ENCODE results near the gene UQCC2.

Gene UQCC2

DNA sequence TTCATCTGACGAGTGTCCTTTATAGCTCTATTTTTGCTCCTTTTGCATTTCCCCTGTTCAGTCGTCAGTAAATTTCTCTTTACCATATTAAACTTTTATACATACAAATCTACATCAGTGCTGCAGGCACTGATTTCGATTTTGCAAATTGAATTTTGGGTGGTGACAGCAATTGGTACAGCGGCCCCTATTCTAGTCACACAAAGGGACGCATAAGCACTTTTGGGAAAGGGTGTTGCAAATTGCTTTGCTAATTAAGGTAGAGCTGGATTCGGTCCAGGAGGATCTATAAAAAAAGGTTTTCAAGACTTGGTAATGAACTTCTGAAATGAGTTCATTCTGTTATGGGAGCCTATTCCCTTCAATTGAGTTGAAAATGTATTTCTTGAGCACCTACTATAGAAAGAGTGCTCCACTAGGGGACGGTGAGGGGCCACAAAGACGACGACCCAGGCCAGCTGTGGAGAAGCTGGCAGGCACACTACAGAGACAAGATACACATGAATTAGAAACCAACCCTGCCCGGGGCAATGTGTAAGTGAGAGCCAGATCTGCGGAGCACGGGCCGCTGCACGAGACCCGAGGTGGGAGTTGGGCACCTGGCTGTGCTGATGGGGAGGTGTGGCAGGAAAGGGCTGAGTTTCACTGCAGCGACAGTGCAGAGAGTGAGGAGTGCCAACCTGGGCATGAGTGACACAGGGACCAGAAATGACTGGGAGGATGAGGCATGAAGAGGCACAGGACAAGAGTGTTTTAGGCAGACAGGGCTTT, 5.4 kb downstream of the UQCC2 start:
- Histone ChIP-seq H3K23ac (ENCODE audit: low read length in 2 of 2) (no peak overlapping the region), H3K9me3 (ENCODE audit: control insufficient read depth, low read length) (no peaks in the 10 kb centered on the region), H3K27me3 (ENCODE audit: control insufficient read depth in 1 of 2, insufficient read depth in 1 of 2, low read length in 2 of 2) (no peaks in the 10 kb centered on the region), H2BK12ac (ENCODE audit: low read length in 2 of 2) (no peak overlapping the region), H3K14ac (ENCODE audit: low read length in 2 of 2) (no peak overlapping the region), H4K91ac (ENCODE audit: low read length) (no peak overlapping the region), H3K79me1 (replicated peaks; ENCODE audit: low read length, poor library complexity, severe bottlenecking) (peaks cover 50% of the 10 kb centered on the region), H3K18ac (ENCODE audit: low read depth in 1 of 2, low read length in 2 of 2) (no peak overlapping the region), H3K9ac (ENCODE audit: low read length) (no peak overlapping the region), H2BK15ac (ENCODE audit: low read depth, poor library complexity, severe bottlenecking) (no peak overlapping the region), H2BK120ac (ENCODE audit: low read depth, low read length) (no peak overlapping the region), H3K4me1 (ENCODE audit: control insufficient read depth, insufficient read depth, low read depth, low read length) (peaks cover 14% of the 10 kb centered on the region), H4K8ac (ENCODE audit: low read length) (no peak overlapping the region), H3K4me3 (ENCODE audit: insufficient read depth in 1 of 2, low read depth in 1 of 2, low read length in 2 of 2) (no peak overlapping the region), H3K4me2 (ENCODE audit: low read length, poor library complexity, severe bottlenecking) (no peak overlapping the region), H3K4ac (ENCODE audit: low read depth in 1 of 2, low read length in 2 of 2) (no peak overlapping the region), H3K27ac (ENCODE audit: low read length, poor library complexity, severe bottlenecking) (no peak overlapping the region), H2AFZ (ENCODE audit: low read depth, low read length) (no peak overlapping the region), H2AK5ac (ENCODE audit: low read length, severe bottlenecking) (no peak overlapping the region), H3K36me3 (ENCODE audit: control insufficient read depth in 1 of 2, insufficient read depth in 2 of 2, low read depth in 1 of 2, low read length in 2 of 2) (peaks cover 31 to 66% of the 10 kb centered on the region in 2 experiments), H2BK5ac (ENCODE audit: low read depth, low read length, poor library complexity, severe bottlenecking) (no peak overlapping the region)
- DNase-seq: no peak
- 87% methylated on average over 16 of the region's 16 CpGs for WGBS

DNA sequence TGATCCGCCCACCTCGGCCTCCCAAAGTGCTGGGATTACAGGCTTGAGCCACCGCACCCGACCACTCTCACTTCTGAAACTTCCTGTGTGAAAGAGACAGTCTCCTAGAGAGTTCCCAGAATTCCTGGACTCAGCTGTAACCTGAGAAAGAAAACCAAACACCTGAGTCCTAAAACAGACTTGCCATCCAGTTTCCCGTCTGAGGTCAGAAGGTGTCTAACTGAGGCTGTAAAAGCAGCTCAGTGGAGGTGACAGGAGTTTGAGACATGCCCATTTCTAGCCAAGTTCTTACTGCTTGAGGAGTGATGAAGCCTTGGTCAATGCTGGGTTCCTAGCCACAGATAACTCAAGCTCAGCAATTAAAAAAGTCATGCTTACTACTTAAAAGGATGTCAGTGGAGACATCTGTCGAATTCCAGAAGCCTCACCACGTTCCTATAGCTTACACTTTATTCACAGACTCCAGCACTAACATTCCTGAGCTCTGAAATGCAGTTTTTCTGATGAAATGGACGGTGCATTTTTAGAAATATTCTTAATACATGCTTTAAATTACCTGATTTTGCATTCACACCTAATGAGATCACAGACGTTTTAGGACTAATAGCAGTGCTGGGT, 6.1 kb downstream of the UQCC2 start:
- Histone ChIP-seq H3K27me3 (ENCODE audit: control insufficient read depth in 1 of 2, insufficient read depth in 1 of 2, low read length in 2 of 2) (no peaks in the 10 kb centered on the region), H3K14ac (ENCODE audit: low read length in 2 of 2) (no peak overlapping the region), H3K9me3 (ENCODE audit: control insufficient read depth, low read length) (no peaks in the 10 kb centered on the region), H3K4me3 (ENCODE audit: insufficient read depth in 1 of 2, low read depth in 1 of 2, low read length in 2 of 2) (no peak overlapping the region), H3K4me1 (ENCODE audit: control insufficient read depth, insufficient read depth, low read depth, low read length) (peaks cover 10% of the 10 kb centered on the region), H2AK5ac (ENCODE audit: low read length, severe bottlenecking) (no peak overlapping the region), H2BK15ac (ENCODE audit: low read depth, poor library complexity, severe bottlenecking) (no peak overlapping the region), H3K18ac (ENCODE audit: low read depth in 1 of 2, low read length in 2 of 2) (no peak overlapping the region), H3K4me2 (ENCODE audit: low read length, poor library complexity, severe bottlenecking) (no peak overlapping the region), H2BK12ac (ENCODE audit: low read length in 2 of 2) (no peak overlapping the region), H4K91ac (ENCODE audit: low read length) (no peak overlapping the region), H3K4ac (ENCODE audit: low read depth in 1 of 2, low read length in 2 of 2) (no peak overlapping the region), H2AFZ (ENCODE audit: low read depth, low read length) (no peak overlapping the region), H4K8ac (ENCODE audit: low read length) (peak overlapping the region; percentile 29), H3K79me1 (replicated peaks; ENCODE audit: low read length, poor library complexity, severe bottlenecking) (peaks cover 43% of the 10 kb centered on the region), H2BK5ac (ENCODE audit: low read depth, low read length, poor library complexity, severe bottlenecking) (no peak overlapping the region), H3K27ac (ENCODE audit: low read length, poor library complexity, severe bottlenecking) (no peak overlapping the region), H3K9ac (ENCODE audit: low read length) (no peak overlapping the region), H3K23ac (ENCODE audit: low read length in 2 of 2) (no peak overlapping the region), H3K36me3 (ENCODE audit: control insufficient read depth in 1 of 2, insufficient read depth in 2 of 2, low read depth in 1 of 2, low read length in 2 of 2) (peaks cover 31 to 71% of the 10 kb centered on the region in 2 experiments), H2BK120ac (ENCODE audit: low read depth, low read length) (no peak overlapping the region)
- WGBS: 75% methylated on average over 8 of the region's 9 CpGs
- peak; percentile 9 for DNase-seq

DNA sequence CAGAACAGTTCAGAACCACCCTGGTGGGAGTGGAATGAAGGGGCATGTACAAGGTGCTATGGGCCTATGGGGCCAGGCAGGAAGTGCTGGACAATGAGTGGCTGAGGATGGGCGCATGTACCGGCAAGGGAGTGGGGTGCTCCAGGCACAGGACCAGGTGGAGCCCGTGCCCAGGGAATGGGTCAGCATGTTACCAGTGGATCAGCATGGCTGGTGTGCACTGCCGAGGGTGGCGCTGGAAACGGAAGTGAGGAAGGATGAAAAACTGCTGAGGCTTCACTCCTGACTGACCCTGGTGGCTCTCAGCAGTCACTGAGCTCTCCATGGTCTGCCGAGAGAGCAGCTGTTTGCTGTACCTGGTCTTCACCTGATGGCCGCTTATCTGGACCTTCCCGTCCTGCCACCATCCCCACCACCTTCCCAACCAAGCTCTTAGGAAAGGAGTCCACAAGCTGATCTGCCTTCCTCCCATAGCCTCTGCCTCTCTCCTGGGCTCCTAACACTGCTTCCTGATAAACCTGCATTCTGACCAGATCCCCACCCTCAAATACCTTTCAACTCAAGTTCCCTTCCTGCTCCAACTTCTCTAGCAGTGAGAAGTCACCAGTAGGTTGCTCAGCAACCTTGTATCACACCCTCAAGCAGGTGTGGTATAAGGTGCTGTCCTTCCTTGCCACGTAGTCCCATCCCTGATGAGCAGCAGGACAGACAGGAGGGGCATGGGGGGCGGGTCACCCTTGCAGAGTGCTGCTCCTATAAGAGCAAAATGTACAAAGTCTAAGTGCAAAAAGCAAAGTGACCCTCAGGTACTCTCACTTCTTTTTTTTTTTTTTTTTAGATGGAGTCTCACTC, 7.1 kb downstream of the UQCC2 start:
- Histone ChIP-seq H4K91ac (ENCODE audit: low read length) (no peak overlapping the region), H4K8ac (ENCODE audit: low read length) (no peak overlapping the region), H2BK12ac (ENCODE audit: low read length in 2 of 2) (peak overlapping the region in 1 of 2 experiments; percentile 15), H2AK5ac (ENCODE audit: low read length, severe bottlenecking) (no peak overlapping the region), H3K36me3 (ENCODE audit: control insufficient read depth in 1 of 2, insufficient read depth in 2 of 2, low read depth in 1 of 2, low read length in 2 of 2) (peaks cover 31 to 71% of the 10 kb centered on the region in 2 experiments), H3K27ac (ENCODE audit: low read length, poor library complexity, severe bottlenecking) (no peak overlapping the region), H3K4me1 (ENCODE audit: control insufficient read depth, insufficient read depth, low read depth, low read length) (peaks cover 9% of the 10 kb centered on the region), H2BK15ac (ENCODE audit: low read depth, poor library complexity, severe bottlenecking) (no peak overlapping the region), H3K23ac (ENCODE audit: low read length in 2 of 2) (peak overlapping the region in 1 of 2 experiments; percentile 63), H3K27me3 (ENCODE audit: control insufficient read depth in 1 of 2, insufficient read depth in 1 of 2, low read length in 2 of 2) (no peaks in the 10 kb centered on the region), H3K79me1 (replicated peaks; ENCODE audit: low read length, poor library complexity, severe bottlenecking) (peaks cover 42% of the 10 kb centered on the region), H3K4ac (ENCODE audit: low read depth in 1 of 2, low read length in 2 of 2) (no peak overlapping the region), H2BK120ac (ENCODE audit: low read depth, low read length) (no peak overlapping the region), H2AFZ (ENCODE audit: low read depth, low read length) (no peak overlapping the region), H3K4me2 (ENCODE audit: low read length, poor library complexity, severe bottlenecking) (no peak overlapping the region), H3K14ac (ENCODE audit: low read length in 2 of 2) (no peak overlapping the region), H3K18ac (ENCODE audit: low read depth in 1 of 2, low read length in 2 of 2) (no peak overlapping the region), H3K9me3 (ENCODE audit: control insufficient read depth, low read length) (no peaks in the 10 kb centered on the region), H3K9ac (ENCODE audit: low read length) (no peak overlapping the region), H3K4me3 (ENCODE audit: insufficient read depth in 1 of 2, low read depth in 1 of 2, low read length in 2 of 2) (no peak overlapping the region), H2BK5ac (ENCODE audit: low read depth, low read length, poor library complexity, severe bottlenecking) (no peak overlapping the region)
- 97% methylated on average over 11 of the region's 11 CpGs for WGBS
- no peak for DNase-seq

Measured in mesenchymal stem cell (in vitro differentiated cells and primary cell).